Nephron progenitor cell (in vitro differentiated cells): Measurements from ENCODE around the gene NT5C1B.

ENCODE experiments used
- DNase-seq: peaks from one replicate; pipeline ENCODE4 v3.0.0; 2021
- H3K27ac Mint-ChIP-seq: 2 replicates; pipeline ENCODE4 v1.8.0; 2021; ENCODE audit warnings: mild to moderate bottlenecking, moderate library complexity, mixed read lengths
- H3K27me3 Mint-ChIP-seq: 2 replicates; pipeline ENCODE4 v1.8.0; 2021; ENCODE audit warnings: mild to moderate bottlenecking, low read depth, mixed read lengths; ENCODE audit not compliant: poor library complexity
- H3K36me3 Mint-ChIP-seq: 2 replicates; pipeline ENCODE4 v1.8.0; 2021; ENCODE audit warnings: low read depth, mixed read lengths
- H3K4me1 Mint-ChIP-seq: 2 replicates; pipeline ENCODE4 v1.8.0; 2021; ENCODE audit warnings: mixed read lengths
- H3K4me3 Mint-ChIP-seq: 2 replicates; pipeline ENCODE4 v1.8.0; 2021; ENCODE audit warnings: mild to moderate bottlenecking, moderate library complexity, mixed read lengths
- H3K9me3 Mint-ChIP-seq: 2 replicates; pipeline ENCODE4 v1.8.0; 2021; ENCODE audit warnings: mild to moderate bottlenecking, moderate library complexity, mixed read lengths
- TF ChIP-seq, protein P1 (sequence below): fragments of 200-600 bp; sonication (generic); IDR thresholded peaks from 2 replicates; pipeline ENCODE4 v1.5.0; 2021; ENCODE audit warnings: antibody characterized with exemption

The NT5C1B gene

DNA sequence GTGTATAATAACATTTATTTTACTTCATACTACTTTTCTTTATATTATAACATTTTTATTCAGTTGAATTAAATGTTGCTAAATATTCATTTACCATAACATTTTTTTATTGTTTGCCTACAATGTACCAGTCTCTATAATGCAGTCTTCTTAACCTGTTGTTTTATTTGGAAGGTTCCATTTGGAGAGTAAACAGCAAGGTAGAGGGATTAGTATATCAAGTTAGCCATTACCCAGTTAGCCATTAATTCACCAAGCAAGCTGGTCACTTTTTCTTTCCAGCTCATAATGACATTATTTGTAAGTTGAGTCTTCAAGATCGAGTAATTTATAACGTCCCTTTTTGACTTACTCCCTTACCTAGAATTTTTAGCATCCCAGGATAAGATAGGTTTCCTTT lies 29.7 kb upstream of the NT5C1B start:
- Mint-ChIP-seq H3K4me1 (no peaks in the 10 kb centered on the region), H3K4me3 (no peak overlapping the region), H3K27ac (no peak overlapping the region), H3K36me3 (no peaks in the 10 kb centered on the region), H3K9me3 (peaks cover 9% of the 10 kb centered on the region), H3K27me3 (peaks cover 4% of the 10 kb centered on the region)
- TF ChIP-seq, protein P1, sequence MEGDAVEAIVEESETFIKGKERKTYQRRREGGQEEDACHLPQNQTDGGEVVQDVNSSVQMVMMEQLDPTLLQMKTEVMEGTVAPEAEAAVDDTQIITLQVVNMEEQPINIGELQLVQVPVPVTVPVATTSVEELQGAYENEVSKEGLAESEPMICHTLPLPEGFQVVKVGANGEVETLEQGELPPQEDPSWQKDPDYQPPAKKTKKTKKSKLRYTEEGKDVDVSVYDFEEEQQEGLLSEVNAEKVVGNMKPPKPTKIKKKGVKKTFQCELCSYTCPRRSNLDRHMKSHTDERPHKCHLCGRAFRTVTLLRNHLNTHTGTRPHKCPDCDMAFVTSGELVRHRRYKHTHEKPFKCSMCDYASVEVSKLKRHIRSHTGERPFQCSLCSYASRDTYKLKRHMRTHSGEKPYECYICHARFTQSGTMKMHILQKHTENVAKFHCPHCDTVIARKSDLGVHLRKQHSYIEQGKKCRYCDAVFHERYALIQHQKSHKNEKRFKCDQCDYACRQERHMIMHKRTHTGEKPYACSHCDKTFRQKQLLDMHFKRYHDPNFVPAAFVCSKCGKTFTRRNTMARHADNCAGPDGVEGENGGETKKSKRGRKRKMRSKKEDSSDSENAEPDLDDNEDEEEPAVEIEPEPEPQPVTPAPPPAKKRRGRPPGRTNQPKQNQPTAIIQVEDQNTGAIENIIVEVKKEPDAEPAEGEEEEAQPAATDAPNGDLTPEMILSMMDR = no peak
- no peak for DNase-seq

DNA sequence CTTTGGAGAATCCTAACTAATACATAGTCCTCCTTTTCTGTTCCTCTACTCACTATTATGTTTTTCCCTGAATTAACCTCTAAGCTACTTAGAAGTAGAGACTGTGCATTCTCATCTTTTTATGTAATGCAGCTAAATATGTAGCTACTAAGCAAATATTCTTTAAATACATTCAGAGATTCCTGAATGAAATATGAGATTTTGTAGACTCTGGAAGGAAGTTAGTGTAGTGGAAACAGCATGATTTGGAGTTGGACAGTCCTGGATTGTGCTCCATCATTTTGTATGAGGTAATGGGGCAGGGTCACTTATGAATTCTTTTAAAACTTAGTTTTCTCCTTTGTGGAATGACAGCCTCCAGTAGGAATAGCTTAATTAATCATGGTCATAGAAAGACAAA lies 24.7 kb upstream of the NT5C1B start:
- DNase-seq = no peak
- Mint-ChIP-seq H3K9me3 (peaks cover 9% of the 10 kb centered on the region), H3K36me3 (no peaks in the 10 kb centered on the region), H3K27me3 (peaks cover 10% of the 10 kb centered on the region), H3K4me3 (no peak overlapping the region), H3K27ac (no peak overlapping the region), H3K4me1 (peaks cover 6% of the 10 kb centered on the region)
- TF ChIP-seq, protein P1 = no peak

- H3K27me3 Mint-ChIP-seq = peaks cover 13% of the 10 kb centered on the region
- H3K9me3 Mint-ChIP-seq = peaks cover under 1% of the 10 kb centered on the region
- H3K27ac Mint-ChIP-seq = no peak overlapping the region
- H3K4me3 Mint-ChIP-seq = no peak overlapping the region
- no peaks in the 10 kb centered on the region for H3K36me3 Mint-ChIP-seq
- H3K4me1 Mint-ChIP-seq = peaks cover 6% of the 10 kb centered on the region
- DNase-seq = no peak
- TF ChIP-seq, protein P1 = no peak
These were observed 22.8 kb upstream of the NT5C1B start for GRCh38 chr2:18612133-18612532.

- Mint-ChIP-seq H3K9me3 (no peaks in the 10 kb centered on the region), H3K27ac (peak overlapping the region; percentile 37), H3K36me3 (no peaks in the 10 kb centered on the region), H3K4me3 (no peak overlapping the region), H3K4me1 (peaks cover 6% of the 10 kb centered on the region), H3K27me3 (peaks cover 13% of the 10 kb centered on the region)
- DNase-seq = no peak
- TF ChIP-seq, protein P1 = no peak
These were observed 22.2 kb upstream of the NT5C1B start for GRCh38 chr2:18611604-18612003.

DNA sequence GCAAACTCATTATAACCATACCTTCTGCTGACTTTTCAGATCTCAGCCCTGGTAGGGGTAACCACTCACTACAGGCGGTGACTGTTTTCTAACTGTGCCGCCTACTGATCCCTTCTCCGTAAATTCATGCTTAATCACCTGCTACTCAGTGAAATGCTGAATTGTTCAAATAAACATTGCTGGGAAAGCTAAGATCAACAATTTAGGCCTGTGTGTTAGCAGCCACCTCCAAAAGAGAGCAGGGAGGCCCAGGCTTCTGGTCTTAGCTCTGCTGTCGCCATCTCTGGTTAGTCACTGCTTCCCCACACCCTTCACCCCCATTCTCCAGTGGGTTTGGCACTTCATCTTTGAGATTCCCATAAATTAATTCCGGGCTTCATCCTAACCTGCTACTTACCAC lies 21.8 kb upstream of the NT5C1B start:
- Mint-ChIP-seq H3K4me1 (peaks cover 6% of the 10 kb centered on the region), H3K27me3 (peaks cover 13% of the 10 kb centered on the region), H3K9me3 (no peaks in the 10 kb centered on the region), H3K36me3 (no peaks in the 10 kb centered on the region), H3K4me3 (no peak overlapping the region), H3K27ac (no peak overlapping the region)
- DNase-seq = no peak
- TF ChIP-seq, protein P1 = no peak

DNA sequence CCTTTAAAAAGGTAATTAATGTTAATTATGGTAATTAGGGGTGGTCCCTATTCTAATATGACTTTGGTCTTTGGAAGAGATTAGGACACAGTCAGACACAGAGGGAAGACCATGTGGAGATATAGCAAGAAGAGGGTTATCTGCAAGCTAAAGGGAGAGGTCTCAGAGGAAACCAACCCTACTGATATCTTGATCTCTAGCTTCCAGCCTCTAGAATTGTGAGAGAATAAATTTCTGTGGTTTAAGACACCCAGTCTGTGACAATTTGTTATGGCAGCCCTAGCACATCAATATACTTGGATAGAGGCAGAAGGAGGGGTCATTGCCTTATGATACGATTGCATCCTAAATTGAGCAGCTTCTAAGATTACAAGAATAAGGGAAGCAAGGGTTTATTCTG lies 21.3 kb upstream of the NT5C1B start:
- no peaks in the 10 kb centered on the region for H3K36me3 Mint-ChIP-seq
- TF ChIP-seq, protein P1 = no peak
- peaks cover 13% of the 10 kb centered on the region for H3K27me3 Mint-ChIP-seq
- H3K27ac Mint-ChIP-seq = no peak overlapping the region
- no peak overlapping the region for H3K4me3 Mint-ChIP-seq
- DNase-seq = no peak
- H3K9me3 Mint-ChIP-seq = no peaks in the 10 kb centered on the region
- peaks cover 6% of the 10 kb centered on the region for H3K4me1 Mint-ChIP-seq
